H9 (cell line): ENCODE measurements around the gene CASP12. TPM values are rescaled to one million over a fixed set of nuclear protein-coding genes. Genes with fewer than 3 reads are reported as not detected.

ENCODE experiments used
- DNase-seq: peaks from one replicate; pipeline ENCODE4 v3.0.0-alpha.2; 2017
- H2AFZ ChIP-seq: one replicate; pipeline ENCODE4 v1.6.1; 2013; ENCODE audit warnings: mild to moderate bottlenecking, low read length, control low read depth, moderate library complexity
- H2AK5ac ChIP-seq: 2 replicates; pipeline ENCODE4 v1.6.1; 2013; ENCODE audit warnings: low read length, control low read depth, mixed read lengths; ENCODE audit not compliant: insufficient read length
- H2BK120ac ChIP-seq: one replicate; pipeline ENCODE4 v1.6.1; 2013; ENCODE audit warnings: low read depth, mild to moderate bottlenecking, low read length, control low read depth, inconsistent platforms; ENCODE audit not compliant: poor library complexity, severe bottlenecking
- H2BK12ac ChIP-seq: 2 replicates; pipeline ENCODE4 v1.6.1; 2013; ENCODE audit warnings: low read length, control low read depth, mixed read lengths, low read depth; ENCODE audit not compliant: insufficient read length
- H2BK15ac ChIP-seq: 2 replicates; pipeline ENCODE4 v1.6.1; 2013; ENCODE audit warnings: low read depth, low read length, control low read depth
- H2BK20ac ChIP-seq: one replicate; pipeline ENCODE4 v1.6.1; 2013; ENCODE audit warnings: low read depth, mild to moderate bottlenecking, low read length, control low read depth, inconsistent platforms; ENCODE audit not compliant: poor library complexity, severe bottlenecking
- H2BK5ac ChIP-seq: 2 replicates; pipeline ENCODE4 v1.6.1; 2013; ENCODE audit warnings: low read length, control low read depth, mixed read lengths; ENCODE audit not compliant: insufficient read length
- H3K14ac ChIP-seq: 2 replicates; pipeline ENCODE4 v1.6.1; 2013; ENCODE audit warnings: low read length, control low read depth; ENCODE audit not compliant: insufficient read depth
- H3K18ac ChIP-seq: 2 replicates; pipeline ENCODE4 v1.6.1; 2013; ENCODE audit warnings: low read depth, mild to moderate bottlenecking, mixed read lengths, low read length, control low read depth; ENCODE audit not compliant: insufficient read length
- H3K23ac ChIP-seq: 2 replicates; pipeline ENCODE4 v1.6.1; 2013; ENCODE audit warnings: low read length, control low read depth, mixed read lengths, low read depth; ENCODE audit not compliant: insufficient read length
- H3K23me2 ChIP-seq: 2 replicates; pipeline ENCODE4 v1.6.1; 2013; ENCODE audit warnings: low read depth, mild to moderate bottlenecking, mixed read lengths, low read length, control low read depth; ENCODE audit not compliant: insufficient read length, poor library complexity, severe bottlenecking
- H3K27ac ChIP-seq: 2 replicates; pipeline ENCODE4 v1.5.1; 2013; ENCODE audit warnings: low read length, control low read depth, mixed read lengths, low read depth; ENCODE audit not compliant: insufficient read length
- H3K27me3 ChIP-seq: 2 replicates; pipeline ENCODE4 v1.6.1; 2013; ENCODE audit warnings: low read length, control low read depth, inconsistent platforms; ENCODE audit not compliant: insufficient read depth
- H3K4ac ChIP-seq: 2 replicates; pipeline ENCODE4 v1.6.1; 2013; ENCODE audit warnings: low read depth, mild to moderate bottlenecking, control low read depth, inconsistent platforms, low read length, moderate library complexity
- H3K4me1 ChIP-seq: 2 replicates; pipeline ENCODE4 v1.6.1; 2013; ENCODE audit warnings: low read length, control low read depth, inconsistent platforms; ENCODE audit not compliant: insufficient read depth
- H3K4me2 ChIP-seq: 2 replicates; pipeline ENCODE4 v1.6.1; 2013; ENCODE audit warnings: low read length, control low read depth, mixed read lengths; ENCODE audit not compliant: insufficient read length, insufficient read depth
- H3K56ac ChIP-seq: 2 replicates; pipeline ENCODE4 v1.6.1; 2013; ENCODE audit warnings: low read depth, mild to moderate bottlenecking, mixed read lengths, low read length, control low read depth; ENCODE audit not compliant: insufficient read length
- H3K79me1 ChIP-seq: 2 replicates; pipeline ENCODE4 v1.6.1; 2013; ENCODE audit warnings: low read depth, mild to moderate bottlenecking, moderate library complexity, low read length, control low read depth, inconsistent platforms; ENCODE audit not compliant: insufficient read depth, poor library complexity, severe bottlenecking
- H3K79me2 ChIP-seq: 2 replicates; pipeline ENCODE4 v1.6.1; 2013; ENCODE audit warnings: low read length, control low read depth, inconsistent platforms; ENCODE audit not compliant: insufficient read depth
- H3K9ac ChIP-seq: 2 replicates; pipeline ENCODE4 v1.6.1; 2013; ENCODE audit warnings: low read length, control low read depth, mixed read lengths; ENCODE audit not compliant: insufficient read length; ENCODE audit errors: extremely low read depth
- H3K9me3 ChIP-seq: one replicate; pipeline ENCODE4 v1.6.1; 2013; ENCODE audit warnings: low read depth, low read length, inconsistent platforms; ENCODE audit not compliant: control insufficient read depth
- H3T11ph ChIP-seq: one replicate; pipeline ENCODE4 v1.6.1; 2013; ENCODE audit warnings: mild to moderate bottlenecking, low read length, control low read depth, inconsistent platforms
- H4K20me1 ChIP-seq: one replicate; pipeline ENCODE4 v1.6.1; 2013; ENCODE audit not compliant: control insufficient read depth, insufficient read length, insufficient read depth
- H4K5ac ChIP-seq: 2 replicates; pipeline ENCODE4 v1.6.1; 2013; ENCODE audit warnings: low read depth, mild to moderate bottlenecking, mixed read lengths, low read length, control low read depth; ENCODE audit not compliant: insufficient read length
- H4K8ac ChIP-seq: replicated peaks from 2 replicates; pipeline ENCODE4 v1.6.1; 2013; ENCODE audit warnings: low read length, control low read depth, mixed read lengths, low read depth; ENCODE audit not compliant: insufficient read length
- H4K91ac ChIP-seq: 2 replicates; pipeline ENCODE4 v1.6.1; 2013; ENCODE audit warnings: low read depth, mild to moderate bottlenecking, moderate library complexity, mixed read lengths, low read length, control low read depth; ENCODE audit not compliant: insufficient read length
- H3K27ac Mint-ChIP-seq, 3 experiments: 2 replicates in 2 of 3; 3 replicates in 1 of 3; pipeline ENCODE4 v1.8.0; 2020 to 2021; ENCODE audit warnings: mixed read lengths in 3 of 3, mild to moderate bottlenecking in 1 of 3, moderate library complexity in 1 of 3
- H3K27me3 Mint-ChIP-seq: 2 replicates; pipeline ENCODE4 v1.8.0; 2021; ENCODE audit warnings: low read depth, mild to moderate bottlenecking, moderate library complexity, mixed read lengths
- H3K36me3 Mint-ChIP-seq, 3 experiments: 2 replicates in 2 of 3; 3 replicates in 1 of 3; pipeline ENCODE4 v1.8.0; 2020 to 2021; ENCODE audit warnings: low read depth in 3 of 3, mixed read lengths in 3 of 3; ENCODE audit not compliant: insufficient read depth in 1 of 3
- H3K4me1 Mint-ChIP-seq, 2 experiments: 2 replicates each; pipeline ENCODE4 v1.8.0; 2020; ENCODE audit warnings: mixed read lengths in 2 of 2
- H3K4me3 Mint-ChIP-seq, 2 experiments: 2 replicates in 1 of 2; 3 replicates in 1 of 2; pipeline ENCODE4 v1.8.0; 2020 to 2021; ENCODE audit warnings: mild to moderate bottlenecking in 2 of 2, mixed read lengths in 2 of 2, moderate library complexity in 1 of 2
- H3K9me3 Mint-ChIP-seq, 2 experiments: 2 replicates in 1 of 2; 3 replicates in 1 of 2; pipeline ENCODE4 v1.8.0; 2020; ENCODE audit warnings: mild to moderate bottlenecking in 2 of 2, mixed read lengths in 2 of 2, moderate library complexity in 1 of 2
- WGBS: extraction: QIAGEN DNeasy Blood & Tissue Kit; methylation state at CpG from one replicate; pipeline ENCODE4 v1.1.7; 2013; ENCODE audit warnings: missing lambda C conversion rate, low lambda C conversion rate, mixed read lengths; ENCODE audit not compliant: insufficient read length; ENCODE audit errors: extremely low coverage; 5-methylcytosine and 5-hydroxymethylcytosine counted together
- total RNA-seq: library from RNA; stranded (reverse); gene quantifications from 2 replicates; pipeline ENCODE4 v1.2.1, GENCODE V29; 2021
- TF ChIP-seq, protein P1 (sequence below): fragments of 200-600 bp; sonication (generic); conservative IDR thresholded peaks from 3 replicates; pipeline ENCODE4 v1.8.0; 2021; ENCODE audit warnings: antibody characterized with exemption, mild to moderate bottlenecking

The CASP12 gene
- total RNA-seq, 1 experiment from 2014 or later, result not detected

DNA sequence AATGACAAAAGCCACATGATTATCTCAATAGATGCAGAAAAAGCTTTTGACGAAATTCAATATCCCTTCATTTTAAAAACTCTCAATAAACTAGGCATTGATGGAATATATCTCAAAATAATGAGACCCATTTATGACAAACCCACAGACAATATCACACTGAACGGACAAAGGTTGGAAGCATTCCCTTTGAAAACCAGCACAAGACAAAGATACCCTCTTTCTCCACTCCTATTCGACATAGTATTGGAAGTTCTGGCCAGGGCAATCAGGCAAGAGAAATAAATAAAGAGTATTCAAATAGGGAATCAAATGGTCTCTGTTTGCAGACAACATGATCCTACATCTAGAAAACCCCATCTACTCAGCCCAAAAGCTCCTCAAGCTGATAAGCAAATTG is 52.0 kb downstream of the CASP12 start:
- H3K18ac ChIP-seq, result no peak overlapping the region
- H3K9me3 ChIP-seq, result no peaks in the 10 kb centered on the region
- H3K23me2 ChIP-seq, result no peaks in the 10 kb centered on the region
- no peak overlapping the region for H3K27ac ChIP-seq
- no peak overlapping the region for H3K23ac ChIP-seq
- H2BK12ac ChIP-seq, result no peak overlapping the region
- no peak overlapping the region for H3K27ac Mint-ChIP-seq
- WGBS, result no CpG with 5 or more reads among the region's 3 CpGs
- no peak overlapping the region for H3T11ph ChIP-seq
- peaks cover 2% of the 10 kb centered on the region in 2 experiments; a peak in 1 of 4 replicates for H3K4me1 Mint-ChIP-seq
- H4K20me1 ChIP-seq, result no peaks in the 10 kb centered on the region
- H2AFZ ChIP-seq, result no peak overlapping the region
- H2BK15ac ChIP-seq, result no peak overlapping the region
- no peaks in the 10 kb centered on the region for H3K79me1 ChIP-seq
- H2BK20ac ChIP-seq, result no peak overlapping the region
- no peak overlapping the region for H3K4ac ChIP-seq
- H3K56ac ChIP-seq, result no peak overlapping the region
- H3K9ac ChIP-seq, result no peak overlapping the region
- no peaks in the 10 kb centered on the region; the same call in 1 of the 2 replicates for H3K4me1 ChIP-seq
- H3K79me2 ChIP-seq, result no peaks in the 10 kb centered on the region
- no peaks in the 10 kb centered on the region for H3K27me3 ChIP-seq
- no peak overlapping the region for H2BK120ac ChIP-seq
- no peak overlapping the region for H4K91ac ChIP-seq
- peaks cover 0 to 5% (median 0%) of the 10 kb centered on the region in 3 experiments; a peak in 2 of 7 replicates for H3K36me3 Mint-ChIP-seq
- no peak overlapping the region for H3K4me2 ChIP-seq
- H4K8ac ChIP-seq, result no peak overlapping the region
- no peak overlapping the region for H2AK5ac ChIP-seq
- no peak overlapping the region for H3K14ac ChIP-seq
- H4K5ac ChIP-seq, result no peak overlapping the region
- DNase-seq, result no peak
- H3K27me3 Mint-ChIP-seq, result no peaks in the 10 kb centered on the region
- no peak overlapping the region for H2BK5ac ChIP-seq
- H3K4me3 Mint-ChIP-seq, result no peak overlapping the region
- H3K9me3 Mint-ChIP-seq, result no peaks in the 10 kb centered on the region
- TF ChIP-seq, protein P1, sequence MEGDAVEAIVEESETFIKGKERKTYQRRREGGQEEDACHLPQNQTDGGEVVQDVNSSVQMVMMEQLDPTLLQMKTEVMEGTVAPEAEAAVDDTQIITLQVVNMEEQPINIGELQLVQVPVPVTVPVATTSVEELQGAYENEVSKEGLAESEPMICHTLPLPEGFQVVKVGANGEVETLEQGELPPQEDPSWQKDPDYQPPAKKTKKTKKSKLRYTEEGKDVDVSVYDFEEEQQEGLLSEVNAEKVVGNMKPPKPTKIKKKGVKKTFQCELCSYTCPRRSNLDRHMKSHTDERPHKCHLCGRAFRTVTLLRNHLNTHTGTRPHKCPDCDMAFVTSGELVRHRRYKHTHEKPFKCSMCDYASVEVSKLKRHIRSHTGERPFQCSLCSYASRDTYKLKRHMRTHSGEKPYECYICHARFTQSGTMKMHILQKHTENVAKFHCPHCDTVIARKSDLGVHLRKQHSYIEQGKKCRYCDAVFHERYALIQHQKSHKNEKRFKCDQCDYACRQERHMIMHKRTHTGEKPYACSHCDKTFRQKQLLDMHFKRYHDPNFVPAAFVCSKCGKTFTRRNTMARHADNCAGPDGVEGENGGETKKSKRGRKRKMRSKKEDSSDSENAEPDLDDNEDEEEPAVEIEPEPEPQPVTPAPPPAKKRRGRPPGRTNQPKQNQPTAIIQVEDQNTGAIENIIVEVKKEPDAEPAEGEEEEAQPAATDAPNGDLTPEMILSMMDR, result no peak
